GM21381 (cell line): ENCODE data around the gene DISP1.
A peak's percentile ranks its signal among the peaks of the same experiment; 100 is the strongest.

Experiments
- ATAC-seq: cut with Tn5 transposase; IDR thresholded peaks from one replicate; pipeline ENCODE4 v1.9.1; 2021; ENCODE audit warnings: mild to moderate bottlenecking, moderate library complexity; ENCODE audit not compliant: unreplicated experiment

DISP1 gene, protein sequence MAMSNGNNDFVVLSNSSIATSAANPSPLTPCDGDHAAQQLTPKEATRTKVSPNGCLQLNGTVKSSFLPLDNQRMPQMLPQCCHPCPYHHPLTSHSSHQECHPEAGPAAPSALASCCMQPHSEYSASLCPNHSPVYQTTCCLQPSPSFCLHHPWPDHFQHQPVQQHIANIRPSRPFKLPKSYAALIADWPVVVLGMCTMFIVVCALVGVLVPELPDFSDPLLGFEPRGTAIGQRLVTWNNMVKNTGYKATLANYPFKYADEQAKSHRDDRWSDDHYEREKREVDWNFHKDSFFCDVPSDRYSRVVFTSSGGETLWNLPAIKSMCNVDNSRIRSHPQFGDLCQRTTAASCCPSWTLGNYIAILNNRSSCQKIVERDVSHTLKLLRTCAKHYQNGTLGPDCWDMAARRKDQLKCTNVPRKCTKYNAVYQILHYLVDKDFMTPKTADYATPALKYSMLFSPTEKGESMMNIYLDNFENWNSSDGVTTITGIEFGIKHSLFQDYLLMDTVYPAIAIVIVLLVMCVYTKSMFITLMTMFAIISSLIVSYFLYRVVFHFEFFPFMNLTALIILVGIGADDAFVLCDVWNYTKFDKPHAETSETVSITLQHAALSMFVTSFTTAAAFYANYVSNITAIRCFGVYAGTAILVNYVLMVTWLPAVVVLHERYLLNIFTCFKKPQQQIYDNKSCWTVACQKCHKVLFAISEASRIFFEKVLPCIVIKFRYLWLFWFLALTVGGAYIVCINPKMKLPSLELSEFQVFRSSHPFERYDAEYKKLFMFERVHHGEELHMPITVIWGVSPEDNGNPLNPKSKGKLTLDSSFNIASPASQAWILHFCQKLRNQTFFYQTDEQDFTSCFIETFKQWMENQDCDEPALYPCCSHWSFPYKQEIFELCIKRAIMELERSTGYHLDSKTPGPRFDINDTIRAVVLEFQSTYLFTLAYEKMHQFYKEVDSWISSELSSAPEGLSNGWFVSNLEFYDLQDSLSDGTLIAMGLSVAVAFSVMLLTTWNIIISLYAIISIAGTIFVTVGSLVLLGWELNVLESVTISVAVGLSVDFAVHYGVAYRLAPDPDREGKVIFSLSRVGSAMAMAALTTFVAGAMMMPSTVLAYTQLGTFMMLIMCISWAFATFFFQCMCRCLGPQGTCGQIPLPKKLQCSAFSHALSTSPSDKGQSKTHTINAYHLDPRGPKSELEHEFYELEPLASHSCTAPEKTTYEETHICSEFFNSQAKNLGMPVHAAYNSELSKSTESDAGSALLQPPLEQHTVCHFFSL (N-terminal part only)

GRCh38 chr1:222814536-222815439 is at the start of gene DISP1:
Gene DISP1 (plus strand): TSS chr1:222815039. CDS start chr1:222942824, 127,785 bp downstream.
- peak; percentile 89 for ATAC-seq

- peak; percentile 55 for ATAC-seq
These were observed 47.7 kb upstream of the DISP1 start for GRCh38 chr1:222767152-222767571.

DNA sequence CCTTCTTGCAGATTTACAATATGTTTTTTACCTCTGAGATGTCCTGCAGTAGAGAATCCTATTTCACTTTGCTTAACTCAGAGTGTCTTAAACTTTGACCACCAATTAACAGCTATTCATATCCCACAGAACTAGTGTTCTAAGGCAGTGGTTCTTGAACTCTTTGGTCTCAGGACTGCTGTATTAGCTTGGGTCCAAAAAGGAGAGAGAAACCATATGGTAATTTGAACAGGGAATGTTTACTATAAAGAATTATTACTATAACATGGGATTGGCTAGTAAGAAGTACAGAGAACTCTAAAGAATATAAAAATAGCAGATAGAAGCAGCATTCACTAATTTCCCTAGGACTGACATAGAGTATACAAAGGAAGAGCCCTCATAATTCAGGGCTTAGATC is 46.2 kb upstream of the DISP1 start:
- no peak for ATAC-seq

GRCh38 chr1:222769181-222769580 is 45.7 kb upstream of the DISP1 start:
- ATAC-seq: no peak

DNA sequence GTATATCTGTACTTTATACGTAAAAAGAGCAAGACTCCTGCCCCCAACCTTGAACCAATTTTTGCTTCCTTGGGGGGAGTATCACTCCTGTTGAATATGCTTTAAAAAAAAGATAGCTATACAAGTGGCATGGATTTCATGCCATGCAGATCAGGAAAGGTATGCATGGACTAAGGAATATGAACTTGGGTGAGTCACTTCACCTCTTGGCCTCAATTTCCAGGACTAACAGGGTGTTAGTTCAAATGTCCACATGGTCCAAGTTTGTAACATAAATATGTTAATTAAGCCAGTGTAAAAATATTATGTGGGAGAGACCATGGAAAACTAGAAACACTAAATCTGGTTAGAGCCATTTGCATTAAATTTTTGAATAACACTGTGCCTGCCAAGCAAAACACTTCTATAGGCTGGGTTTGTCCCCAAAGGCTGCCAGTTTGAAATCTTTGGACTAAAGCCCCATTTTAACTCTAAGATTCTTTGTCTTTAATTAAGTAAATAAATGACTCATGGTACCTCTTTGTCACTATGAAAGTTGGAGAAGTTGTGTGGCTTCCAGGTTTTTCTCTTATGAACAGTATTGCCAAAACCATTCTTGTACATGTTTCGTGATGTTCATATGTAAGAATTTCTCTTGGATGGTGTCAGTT is 44.7 kb upstream of the DISP1 start:
- no peak for ATAC-seq

DNA sequence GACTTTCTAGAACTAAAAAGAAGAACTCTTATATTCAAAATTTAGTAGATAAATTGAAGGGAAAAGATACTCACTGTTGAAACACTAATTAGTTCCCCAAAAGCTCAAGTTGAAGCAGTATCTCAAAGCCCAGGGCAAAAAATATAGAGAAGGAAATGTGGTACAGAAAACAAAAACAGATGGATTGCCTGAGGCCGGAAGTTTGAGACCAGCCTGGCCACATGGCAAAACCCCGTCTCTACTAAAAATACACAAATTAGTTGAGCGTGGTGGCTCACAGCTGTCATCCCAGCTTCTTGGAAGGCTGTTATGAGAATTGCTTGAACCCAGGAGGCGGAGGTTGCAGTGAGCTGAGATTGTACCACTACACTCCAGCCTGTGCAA is 41.9 kb upstream of the DISP1 start:
- peak; percentile 78 for ATAC-seq

DNA sequence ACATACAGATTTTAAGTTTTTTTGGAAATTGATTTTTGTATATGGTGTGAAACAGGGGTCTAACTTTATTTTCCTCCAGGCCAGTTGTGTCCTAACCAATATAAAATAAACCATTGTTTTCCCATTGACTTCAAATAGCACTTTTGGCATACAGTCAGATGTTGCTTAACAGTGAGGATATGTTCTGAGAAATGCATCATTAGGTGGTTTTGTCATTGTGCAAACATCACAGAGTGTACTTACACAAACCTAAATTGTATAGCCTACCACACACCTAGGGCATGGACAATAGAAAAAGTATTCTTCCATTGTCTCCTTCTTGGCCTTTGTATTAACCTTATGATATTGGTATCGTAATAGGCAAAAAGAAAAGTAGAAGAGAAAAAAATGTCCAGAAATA is 37.4 kb upstream of the DISP1 start:
- no peak for ATAC-seq

DNA sequence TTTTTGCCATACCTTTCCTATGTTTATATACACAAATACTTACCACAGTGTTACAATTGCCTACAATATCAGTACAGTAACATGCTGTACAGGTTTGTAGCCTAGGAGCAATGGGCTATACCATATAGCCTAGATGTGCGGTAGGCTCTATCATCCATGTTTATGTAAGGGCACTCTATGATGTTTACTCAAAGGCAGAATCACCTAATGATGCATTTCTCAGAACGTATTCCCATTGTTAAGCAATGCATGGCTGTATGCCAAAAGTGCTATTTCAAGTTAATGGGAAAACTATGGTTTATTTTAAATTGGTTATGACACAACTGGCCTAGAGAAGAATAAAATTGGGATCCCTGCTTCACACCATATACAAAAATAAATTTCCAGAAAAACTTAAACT is 36.9 kb upstream of the DISP1 start:
- no peak for ATAC-seq

GRCh38 chr1:222781251-222781650 is 33.6 kb upstream of the DISP1 start:
- no peak for ATAC-seq

DNA sequence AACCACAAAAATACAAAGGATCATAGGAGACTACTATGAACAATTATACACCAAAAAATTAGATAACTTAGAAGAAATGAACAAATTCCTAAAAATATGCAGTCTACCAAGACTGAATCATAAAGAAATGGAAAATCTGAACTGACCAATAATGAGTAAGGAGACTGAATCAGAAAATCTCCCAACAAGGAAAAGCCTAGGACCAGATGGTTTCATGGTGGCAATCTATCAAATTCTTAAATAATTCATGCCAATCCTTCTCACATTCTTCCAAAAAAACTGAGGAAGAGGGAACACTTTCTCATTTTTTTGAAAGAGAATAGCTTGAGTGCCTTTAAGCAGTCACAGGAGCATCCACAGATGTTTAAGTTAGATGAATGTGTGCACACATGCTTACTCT is 31.8 kb upstream of the DISP1 start:
- ATAC-seq: no peak

DNA sequence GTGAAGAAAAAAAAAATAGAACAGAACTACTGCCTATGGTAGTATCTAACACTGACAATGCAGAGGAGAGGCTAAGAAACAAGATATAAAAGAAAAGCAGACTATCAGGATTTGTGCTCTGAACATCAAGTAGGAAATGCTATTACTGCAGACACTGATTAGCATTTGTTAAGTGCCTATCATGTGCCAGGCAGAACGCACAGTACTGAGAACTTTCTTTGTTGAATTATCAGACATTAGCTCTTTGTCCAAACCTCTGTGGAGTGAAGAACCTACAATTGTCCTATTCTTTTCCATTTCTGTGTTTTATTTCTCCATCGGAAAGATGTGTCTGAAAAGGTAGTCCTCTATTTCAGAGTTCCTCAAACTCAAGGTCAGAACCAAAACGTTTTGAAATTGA is 30.5 kb upstream of the DISP1 start:
- no peak for ATAC-seq

- no peak for ATAC-seq
These were observed 29.9 kb upstream of the DISP1 start for GRCh38 chr1:222784916-222785315.

DNA sequence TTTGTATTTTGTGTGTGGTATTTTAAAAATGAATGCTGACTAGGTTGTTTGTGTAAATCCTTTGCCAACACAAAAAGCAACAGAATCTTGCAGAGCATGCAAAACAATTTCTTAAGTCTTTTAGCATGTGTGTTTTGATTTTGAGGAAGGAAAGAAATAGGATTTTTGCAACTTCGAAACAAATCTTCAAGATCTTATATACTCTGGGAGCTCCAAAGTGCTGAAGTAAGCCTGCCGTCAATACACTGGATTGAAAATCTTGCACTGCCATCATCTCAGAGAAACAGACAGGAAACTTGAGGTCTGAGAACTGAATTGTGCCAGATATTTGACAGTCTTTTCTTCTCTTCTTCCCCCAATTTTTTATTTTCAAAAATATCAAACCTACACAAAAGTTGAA is 29.3 kb upstream of the DISP1 start:
- no peak for ATAC-seq

- ATAC-seq: no peak
These were observed 28.7 kb upstream of the DISP1 start for GRCh38 chr1:222786121-222786520.

DNA sequence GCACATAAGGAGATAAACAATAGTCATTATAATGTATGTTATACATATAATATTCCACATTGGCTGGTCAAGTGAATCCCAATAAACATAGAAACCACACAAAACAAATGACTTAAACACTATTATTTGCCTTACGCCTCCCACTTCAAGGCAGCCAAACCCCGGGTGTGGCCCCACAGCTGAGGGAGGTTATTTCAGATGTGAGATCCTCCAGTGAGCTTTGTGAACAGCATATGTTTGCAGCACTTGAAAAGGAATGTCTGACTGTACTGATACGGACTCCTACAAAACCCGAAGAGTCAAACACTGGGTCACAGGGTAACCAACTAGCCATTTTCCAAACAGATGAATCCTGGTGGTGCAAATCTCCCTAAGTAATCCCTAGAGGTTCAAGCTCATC is 27.1 kb upstream of the DISP1 start:
- ATAC-seq: no peak

GRCh38 chr1:222788402-222789156 is 26.3 kb upstream of the DISP1 start:
- ATAC-seq: peak; percentile 63

DNA sequence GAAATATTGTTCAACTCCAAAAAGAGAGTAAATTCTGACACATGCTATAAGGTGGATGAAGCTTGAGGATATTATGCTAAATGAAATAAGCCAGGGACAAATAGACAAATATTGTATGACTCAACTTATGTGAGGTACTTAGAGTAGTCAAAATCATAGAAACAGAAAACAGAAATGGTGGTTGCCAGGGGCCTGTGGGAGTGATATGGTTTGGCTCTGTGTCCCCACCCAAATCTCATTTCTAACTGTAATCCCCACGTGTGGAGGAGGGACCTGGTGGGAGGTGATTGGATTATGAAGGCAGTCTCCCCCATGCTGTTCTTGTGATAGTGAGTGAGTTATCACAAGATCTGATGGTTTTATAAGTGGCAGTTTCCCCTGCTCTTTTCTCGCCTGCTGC is 24.7 kb upstream of the DISP1 start:
- ATAC-seq: no peak

DNA sequence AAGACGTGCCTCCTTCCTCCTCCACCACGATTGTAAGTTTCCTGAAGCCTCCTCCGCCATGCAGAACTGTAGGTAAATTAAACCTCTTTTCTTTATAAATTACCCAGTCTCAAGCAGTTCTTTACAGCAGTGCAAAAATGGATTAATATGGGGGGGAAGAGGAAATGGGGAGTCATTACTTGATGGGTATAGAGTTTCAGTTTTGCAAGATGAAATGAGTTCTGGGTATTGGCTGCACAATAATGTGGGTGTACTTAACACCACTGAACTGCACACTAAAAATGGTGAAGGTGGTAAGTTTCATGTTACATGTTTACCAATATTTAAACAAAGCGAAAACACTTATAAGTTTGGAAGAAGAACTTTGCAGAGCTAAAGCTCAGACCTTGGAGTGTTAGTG is 24.3 kb upstream of the DISP1 start:
- ATAC-seq: no peak
